NCI-H146 treated with DMSO at 0.1 percent for 48 hours (cell line): Measurements from ENCODE around the gene KDM4C.

Experiments used
- DNase-seq: peaks from one replicate; lab custom pipeline; 2025; ENCODE audit not compliant: unreplicated experiment; lab: John Stamatoyannopoulos, UW

KDM4C gene

DNA sequence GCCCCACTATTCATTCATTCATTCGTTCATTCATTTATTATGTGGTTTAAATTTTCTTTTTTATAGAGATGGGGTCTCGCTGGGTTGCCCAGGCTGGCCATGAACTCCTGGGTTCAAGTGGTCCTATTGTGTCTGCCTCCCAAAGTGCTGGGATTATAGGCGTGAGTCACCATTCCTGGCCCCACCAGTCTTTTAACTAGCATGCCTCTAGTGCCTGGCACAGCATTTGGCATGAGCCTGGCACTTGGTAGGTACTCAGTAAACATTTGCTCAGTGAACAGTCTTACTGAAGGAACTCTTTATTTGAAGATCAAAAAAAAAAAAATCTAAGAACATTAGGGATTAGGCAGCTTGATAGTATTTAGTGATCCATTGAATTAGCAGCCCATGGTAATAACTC, 98.1 kb downstream of the KDM4C start:
- DNase-seq, result no peak

DNA sequence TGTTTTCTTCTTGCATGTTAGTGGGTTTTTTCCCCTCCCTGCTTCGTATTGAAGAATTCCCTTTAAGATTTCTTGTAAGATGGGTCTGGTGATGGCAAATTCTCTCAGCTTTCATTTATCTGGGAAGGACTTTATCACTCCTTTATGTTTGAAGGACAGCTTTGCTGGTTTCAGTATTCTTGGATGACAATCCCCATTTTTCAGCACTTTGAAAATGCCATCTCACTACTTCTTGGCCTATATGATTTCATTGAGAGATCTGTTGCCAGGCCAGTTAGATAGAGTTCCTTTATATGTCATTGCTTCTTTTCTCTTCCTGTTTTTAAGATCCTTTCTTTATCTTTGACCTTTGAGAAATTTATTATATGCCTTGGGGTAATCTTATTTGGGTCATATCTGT, 106.3 kb downstream of the KDM4C start:
- DNase-seq, result no peak

GRCh38 chr9:6869081-6869948, 111.5 kb downstream of the KDM4C start:
- no peak for DNase-seq

DNA sequence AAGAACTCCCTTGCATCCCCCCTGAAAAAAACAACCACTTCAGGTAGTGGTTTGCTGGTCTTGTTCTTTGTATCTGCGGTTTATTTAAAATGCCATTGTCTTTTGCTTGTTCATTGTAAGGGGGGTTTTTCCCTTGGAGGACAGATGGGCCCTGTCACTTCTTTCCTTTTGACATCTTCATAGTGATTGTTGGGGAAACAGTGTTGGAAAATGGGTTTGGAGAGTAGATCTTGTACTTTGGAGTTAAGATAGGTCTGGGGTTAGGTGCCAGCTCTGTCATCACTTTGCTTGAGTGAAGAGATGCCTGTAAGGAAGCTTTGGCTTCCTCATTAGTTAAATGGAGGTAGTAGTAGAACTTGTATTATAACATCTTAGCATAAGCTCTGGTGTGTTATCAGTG, 112.4 kb downstream of the KDM4C start:
- no peak for DNase-seq

DNA sequence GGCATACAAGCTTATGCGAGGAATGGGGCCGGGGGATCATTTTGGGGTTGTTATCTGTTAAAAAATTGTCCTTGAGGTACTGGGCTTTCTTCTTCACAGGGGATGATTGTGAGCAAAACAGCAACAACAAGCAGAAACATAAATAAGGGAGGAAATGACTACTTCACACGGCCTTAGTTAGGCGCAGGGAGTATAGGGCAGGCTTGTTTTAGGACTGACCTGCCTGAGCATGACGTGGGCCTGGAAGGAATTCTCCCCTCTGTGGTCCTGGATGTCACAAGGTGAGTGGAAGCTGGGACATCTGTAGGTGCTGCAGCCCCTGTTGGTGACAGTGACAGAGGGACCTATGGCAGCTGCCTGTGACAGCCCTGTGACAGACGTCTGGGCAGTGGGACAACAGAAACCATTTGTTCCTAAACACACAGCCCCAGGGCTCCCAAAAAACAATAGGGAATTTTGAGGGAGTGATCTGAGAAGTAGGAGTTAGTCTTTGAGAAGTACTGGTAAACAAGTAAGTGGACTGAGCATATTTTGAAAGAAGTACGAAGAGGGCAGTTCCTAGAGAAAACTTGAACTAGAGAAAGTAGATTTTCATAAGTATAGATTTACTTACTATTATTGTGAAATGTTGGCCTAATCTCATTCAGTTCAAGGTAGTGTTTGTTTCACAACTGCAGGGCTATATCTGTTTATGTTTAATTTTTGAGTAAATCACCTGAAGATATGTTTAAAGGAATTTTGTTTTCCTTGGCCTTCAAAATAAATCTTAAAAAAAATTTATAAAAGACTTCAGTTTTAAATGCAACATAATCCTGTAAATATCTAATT, 113.1 kb downstream of the KDM4C start:
- DNase-seq, result no peak

- DNase-seq, result no peak
Observed at GRCh38 chr9:6873857-6874256, 116.1 kb downstream of the KDM4C start.

DNA sequence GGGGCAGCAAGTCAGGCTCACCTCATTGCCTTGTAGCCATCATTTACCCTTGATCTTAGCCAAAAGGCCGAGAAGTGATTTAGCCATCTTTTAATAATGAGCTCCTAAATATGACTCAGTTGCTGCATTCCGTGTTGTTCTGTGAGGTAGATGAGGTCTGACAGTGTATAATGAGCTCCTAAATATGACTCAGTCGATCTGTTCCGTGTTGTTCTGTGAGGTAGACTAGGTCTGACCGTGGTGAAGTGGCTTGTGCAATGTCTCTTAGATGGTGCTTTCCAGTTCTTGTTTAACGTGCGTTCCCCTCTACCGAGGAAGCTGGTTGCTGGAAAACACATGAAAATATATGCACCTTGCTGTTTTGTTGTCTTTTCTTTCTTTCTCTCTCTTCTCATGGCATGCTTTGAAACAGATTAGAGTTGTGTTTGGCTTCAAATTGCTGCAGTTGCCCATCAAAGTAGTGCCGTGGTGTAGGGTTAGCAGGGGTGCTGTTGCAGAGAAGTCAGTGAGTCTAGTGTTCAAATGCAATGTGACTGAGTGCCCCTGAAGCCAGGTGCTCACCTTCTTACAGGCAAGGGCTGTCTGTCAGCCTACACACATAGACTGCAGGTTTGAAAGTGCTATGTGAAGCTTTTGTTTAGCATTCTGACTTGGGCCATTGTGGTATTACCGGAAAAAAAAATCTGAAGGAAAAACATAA, 118.6 kb downstream of the KDM4C start:
- no peak for DNase-seq

DNA sequence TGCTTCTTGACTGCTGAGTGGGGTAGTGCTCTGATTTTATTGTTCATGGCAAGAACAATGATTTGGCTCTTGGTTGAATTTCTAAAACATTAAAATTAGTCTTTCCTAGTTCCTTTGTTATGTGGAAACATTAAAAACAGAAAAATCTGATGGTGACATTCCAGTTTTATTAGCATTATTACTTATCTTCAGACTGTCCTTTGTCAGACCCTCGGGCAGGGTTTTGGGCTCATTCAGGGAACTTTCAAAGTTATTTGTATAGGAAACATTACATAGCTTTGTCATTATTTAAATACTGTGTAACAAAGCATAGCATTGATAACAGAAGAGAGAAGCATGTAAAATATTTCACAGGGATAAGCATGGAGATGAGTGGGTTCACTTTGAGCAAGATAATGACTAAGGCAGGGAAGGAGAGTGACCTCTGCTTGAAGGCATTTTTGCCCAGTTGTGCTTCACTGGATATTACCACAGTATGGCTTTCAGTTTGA, 119.9 kb downstream of the KDM4C start:
- no peak for DNase-seq

- DNase-seq, result no peak
Observed at GRCh38 chr9:6880626-6881025, 122.9 kb downstream of the KDM4C start.

- DNase-seq, result no peak
Observed at GRCh38 chr9:6884101-6884500, 126.3 kb downstream of the KDM4C start.

DNA sequence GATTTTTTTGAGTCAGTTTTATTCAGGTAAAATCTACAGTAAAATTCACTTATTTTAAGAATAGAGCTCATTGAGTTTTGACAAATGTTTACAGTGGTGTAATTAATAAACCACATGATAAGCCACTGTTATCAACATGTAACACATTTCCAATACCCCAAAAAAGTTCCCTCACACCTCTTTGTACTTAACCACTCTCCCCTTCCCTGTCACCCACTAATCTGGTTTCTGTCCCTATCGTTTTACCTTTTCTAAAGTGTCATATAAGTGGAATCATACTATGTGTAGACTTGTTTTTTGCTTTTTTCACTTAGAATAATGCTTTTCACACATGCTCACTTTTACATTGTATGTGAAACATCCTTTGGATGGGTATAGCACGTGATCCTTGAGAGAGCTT, 127.2 kb downstream of the KDM4C start:
- DNase-seq, result no peak

DNA sequence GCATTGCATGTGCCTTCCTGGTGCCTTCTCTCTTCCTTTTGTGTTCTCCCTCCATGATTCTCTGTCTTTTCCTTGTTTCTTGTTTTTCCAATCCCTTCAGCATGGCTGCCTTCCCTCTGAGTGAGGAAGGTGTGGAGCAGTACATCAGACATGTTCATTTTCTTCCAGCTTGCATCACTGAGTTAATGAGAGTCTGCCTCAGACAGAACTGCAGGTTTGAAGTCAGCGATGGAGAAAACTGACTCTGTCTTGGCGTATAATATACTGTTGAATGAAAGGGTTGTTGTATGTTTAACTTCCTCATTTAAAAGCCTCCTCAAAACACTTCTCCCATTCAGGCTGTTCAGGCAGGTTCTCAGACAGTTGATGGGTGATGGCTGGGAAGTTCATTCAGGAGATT, 129.3 kb downstream of the KDM4C start:
- no peak for DNase-seq

- DNase-seq, result no peak
Observed at GRCh38 chr9:6889868-6890267, 132.1 kb downstream of the KDM4C start.

DNA sequence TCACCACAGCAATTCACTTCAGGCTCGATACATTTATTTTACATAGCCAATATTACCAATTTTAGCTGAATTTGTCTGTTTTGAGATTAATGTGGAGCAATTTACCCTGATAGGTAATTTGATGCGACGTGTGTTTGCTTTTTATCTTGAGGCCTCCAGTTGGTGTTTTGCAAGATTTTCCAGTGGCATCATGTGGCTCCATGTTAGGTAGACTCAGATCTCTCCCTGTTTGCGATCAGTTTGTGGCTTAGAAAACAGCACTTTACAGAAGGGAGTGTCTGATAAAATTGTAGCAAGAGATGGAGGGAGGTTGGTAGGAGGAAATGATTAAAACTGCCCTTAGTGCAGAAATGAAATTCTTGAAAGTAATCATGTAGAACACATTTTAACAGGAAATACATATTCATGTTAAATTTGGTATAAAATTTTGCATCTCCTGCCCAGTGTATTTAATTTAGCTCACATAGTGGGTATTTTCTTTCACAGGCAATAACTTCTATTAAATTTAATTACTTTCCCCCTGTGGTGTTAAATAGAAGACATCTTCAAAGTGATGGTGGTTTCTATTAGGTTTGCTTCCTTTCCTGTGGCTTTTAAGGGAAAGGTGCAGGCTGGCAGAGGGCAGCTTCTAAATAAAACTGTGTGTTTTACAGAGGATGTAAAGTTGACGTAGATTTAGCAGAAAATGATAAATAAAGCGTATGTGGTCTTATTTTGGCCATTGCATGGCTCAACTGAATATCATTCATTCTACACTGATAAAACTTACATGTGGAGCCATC, 135.8 kb downstream of the KDM4C start:
- DNase-seq, result no peak

DNA sequence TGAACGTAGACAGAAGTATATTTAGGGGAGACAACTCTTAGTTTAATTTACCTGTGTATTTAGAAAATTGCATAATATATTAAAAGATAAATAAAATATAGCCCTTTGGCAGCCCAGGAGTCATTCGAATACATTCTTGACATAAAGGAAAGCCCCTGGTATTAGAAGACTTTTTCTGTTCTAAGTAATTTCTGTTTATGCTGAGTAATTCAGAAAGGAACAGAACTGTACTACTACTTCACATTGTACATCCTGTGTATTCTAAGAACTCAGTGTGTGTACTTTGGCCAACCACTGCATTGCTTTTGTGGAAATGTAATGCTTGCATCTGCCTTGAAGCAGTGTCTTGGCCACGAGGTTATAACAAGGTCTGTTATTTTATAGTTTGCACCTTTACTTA, 136.4 kb downstream of the KDM4C start:
- DNase-seq, result no peak

GRCh38 chr9:6895754-6896153, 138.0 kb downstream of the KDM4C start:
- DNase-seq, result no peak

GRCh38 chr9:6896562-6896961, 138.8 kb downstream of the KDM4C start:
- no peak for DNase-seq

- no peak for DNase-seq
Observed at GRCh38 chr9:6897207-6897822, 139.5 kb downstream of the KDM4C start.

GRCh38 chr9:6897898-6898302, 140.1 kb downstream of the KDM4C start:
- DNase-seq, result no peak

DNA sequence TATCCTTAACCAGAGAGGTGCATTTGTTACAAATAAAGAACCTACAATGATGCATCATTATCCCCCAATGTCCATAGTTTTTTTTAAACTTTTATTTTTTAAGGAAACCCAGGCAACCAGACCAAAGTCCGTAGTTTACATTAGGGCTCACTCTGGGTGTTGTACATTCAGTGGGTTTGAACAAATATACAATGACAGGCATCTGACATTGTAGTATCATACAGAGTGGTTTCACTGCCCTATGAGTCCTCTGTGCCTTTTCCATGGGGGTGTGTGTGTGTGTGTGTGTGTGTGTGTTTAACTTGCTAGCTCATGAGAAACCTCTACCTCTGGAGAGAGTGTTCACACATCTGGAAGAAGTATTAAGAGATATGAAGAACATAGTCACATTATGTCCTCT, 141.5 kb downstream of the KDM4C start:
- DNase-seq, result no peak
